Thymus (tissue), 2 donors: ENCODE measurements around the gene STAT3. TPM values are rescaled to one million over a fixed set of nuclear protein-coding genes. Genes with fewer than 3 reads are reported as not detected.

Experiments
- polyA plus RNA-seq: library from polyadenylated mRNA; stranded (reverse); fragments of 200-250 nt; gene quantifications from one replicate; pipeline ENCODE4 v1.2.3, GENCODE V29; 2013
- total RNA-seq: library from RNA; stranded (reverse); fragments of 120-200 nt; gene quantifications from one replicate; pipeline ENCODE4 v1.2.4, GENCODE V29; 2013
- donor health status: healthy.

Gene STAT3
- total and polyA plus RNA-seq, 2 donors: 57.6 to 69.2 TPM

Other genes starting within 250 kb of the STAT3 start
- gene RAB5C, start 233.5 kb downstream of the STAT3 start, total RNA-seq: 59.7 TPM
- gene RAB5C, start 233.5 kb downstream of the STAT3 start, polyA plus RNA-seq: 83.0 TPM
- gene KCNH4, start 207.3 kb downstream of the STAT3 start, total RNA-seq: 0.05 TPM
- 0.09 TPM for gene KCNH4, start 207.3 kb downstream of the STAT3 start, polyA plus RNA-seq
- 0.19 TPM for gene HCRT, start 203.0 kb downstream of the STAT3 start, total RNA-seq
- 0.23 TPM for gene HCRT, start 203.0 kb downstream of the STAT3 start, polyA plus RNA-seq
- 8.6 TPM for gene GHDC, start 193.9 kb downstream of the STAT3 start, total RNA-seq
- gene GHDC, start 193.9 kb downstream of the STAT3 start, polyA plus RNA-seq: 19.6 TPM
- gene STAT5B, start 112.1 kb downstream of the STAT3 start, total RNA-seq: 40.9 TPM
- 51.6 TPM for gene STAT5B, start 112.1 kb downstream of the STAT3 start, polyA plus RNA-seq
- gene STAT5A, start 99.9 kb downstream of the STAT3 start, total RNA-seq: 47.4 TPM
- gene STAT5A, start 99.9 kb downstream of the STAT3 start, polyA plus RNA-seq: 37.6 TPM
- 16.4 TPM for gene CAVIN1, start 34.8 kb upstream of the STAT3 start, total RNA-seq
- 47.0 TPM for gene CAVIN1, start 34.8 kb upstream of the STAT3 start, polyA plus RNA-seq
- gene ATP6V0A1, start 70.4 kb upstream of the STAT3 start, total RNA-seq: 15.4 TPM
- gene ATP6V0A1, start 70.4 kb upstream of the STAT3 start, polyA plus RNA-seq: 47.7 TPM
- gene NAGLU, start 147.8 kb upstream of the STAT3 start, total RNA-seq: 10.0 TPM
- gene NAGLU, start 147.8 kb upstream of the STAT3 start, polyA plus RNA-seq: 33.6 TPM
- 1.1 TPM for gene HSD17B1, start 164.5 kb upstream of the STAT3 start, total RNA-seq
- 6.1 TPM for gene HSD17B1, start 164.5 kb upstream of the STAT3 start, polyA plus RNA-seq
- gene COASY, start 173.7 kb upstream of the STAT3 start, total RNA-seq: 20.7 TPM
- gene COASY, start 173.7 kb upstream of the STAT3 start, polyA plus RNA-seq: 89.3 TPM
- 29.3 TPM for gene MLX, start 178.7 kb upstream of the STAT3 start, total RNA-seq
- gene MLX, start 178.7 kb upstream of the STAT3 start, polyA plus RNA-seq: 45.2 TPM
- 7.2 TPM for gene PSMC3IP, start 189.3 kb upstream of the STAT3 start, total RNA-seq
- gene PSMC3IP, start 189.3 kb upstream of the STAT3 start, polyA plus RNA-seq: 5.1 TPM
- gene RETREG3, start 220.9 kb upstream of the STAT3 start, total RNA-seq: 40.0 TPM
- gene RETREG3, start 220.9 kb upstream of the STAT3 start, polyA plus RNA-seq: 33.7 TPM
- 24.1 TPM for gene TUBG1, start 221.2 kb upstream of the STAT3 start, total RNA-seq
- gene TUBG1, start 221.2 kb upstream of the STAT3 start, polyA plus RNA-seq: 11.4 TPM